ENCODE data around the gene PDE7B. TPM values are rescaled to one million over a fixed set of nuclear protein-coding genes. Genes with fewer than 3 reads are reported as not detected.

Gene PDE7B
- total and polyA plus RNA-seq, 8 donors, result 1.3 to 4.7 (median 3.6) TPM

- H3K27me3 ChIP-seq, result no peaks in the 10 kb centered on the region
- H3K4me3 ChIP-seq, result no peak overlapping the region
- DNase-seq, result no peak
- ATAC-seq, result no peak
- peaks cover 3 to 5% of the 10 kb centered on the region in 2 donors for H3K4me1 ChIP-seq
- intact Hi-C loops (cut with DNase I), result no loop called here
- TF ChIP-seq CTCF (IDR thresholded peaks at IDR 0.05), result no peak
- H3K36me3 ChIP-seq, result no peaks in the 10 kb centered on the region
- H3K27ac ChIP-seq, result no peak overlapping the region
- no peaks in the 10 kb centered on the region for H3K9me3 ChIP-seq
These were observed 199.8 kb downstream of the PDE7B start for GRCh38 chr6:136051140-136051775.

- H3K27ac ChIP-seq, result no peak overlapping the region
These were observed 200.5 kb downstream of the PDE7B start for GRCh38 chr6:136052031-136052430.

GRCh38 chr6:136058852-136059251 is 207.4 kb downstream of the PDE7B start:
- ATAC-seq, result no peak
- Histone ChIP-seq H3K9me3 (no peaks in the 10 kb centered on the region), H3K27ac (no peak overlapping the region), H3K36me3 (no peaks in the 10 kb centered on the region), H3K27me3 (no peaks in the 10 kb centered on the region), H3K4me1 (peaks cover 0 to 3% of the 10 kb centered on the region in 2 donors), H3K4me3 (no peak overlapping the region)
- no peak for TF ChIP-seq CTCF (IDR thresholded peaks at IDR 0.05)
- intact Hi-C loops (cut with DNase I), result no loop called here
- DNase-seq, result no peak

More at GRCh38 chr6:136052031-136052430, 200.5 kb downstream of the PDE7B start:
- ATAC-seq (no peak), DNase-seq (no peak)
- TF ChIP-seq CTCF (IDR thresholded peaks at IDR 0.05), result no peak
- intact Hi-C loops (cut with DNase I), result no loop called here
- no peaks in the 10 kb centered on the region for H3K27me3 ChIP-seq
- H3K4me3 ChIP-seq, result no peak overlapping the region
- H3K9me3 ChIP-seq, result no peaks in the 10 kb centered on the region
- no peaks in the 10 kb centered on the region for H3K36me3 ChIP-seq
- H3K4me1 ChIP-seq, result peaks cover 3 to 5% of the 10 kb centered on the region in 2 donors

GRCh38 chr6:136059308-136059707 is 207.8 kb downstream of the PDE7B start:
- DNase-seq (no peak), ATAC-seq (no peak)
- no peaks in the 10 kb centered on the region for H3K27me3 ChIP-seq
- H3K4me3 ChIP-seq, result no peak overlapping the region
- H3K36me3 ChIP-seq, result no peaks in the 10 kb centered on the region
- intact Hi-C loops (cut with DNase I), result no loop called here
- peaks cover 0 to 3% of the 10 kb centered on the region in 2 donors for H3K4me1 ChIP-seq
- H3K27ac ChIP-seq, result no peak overlapping the region
- TF ChIP-seq CTCF (IDR thresholded peaks at IDR 0.05), result no peak
- no peaks in the 10 kb centered on the region for H3K9me3 ChIP-seq

- intact Hi-C loops (cut with DNase I), result no loop called here
- no peak for TF ChIP-seq CTCF (IDR thresholded peaks at IDR 0.05)
- no peaks in the 10 kb centered on the region for H3K36me3 ChIP-seq
- H3K27me3 ChIP-seq, result no peaks in the 10 kb centered on the region
- H3K9me3 ChIP-seq, result no peaks in the 10 kb centered on the region
- no peak for ATAC-seq
- no peak overlapping the region for H3K27ac ChIP-seq
- H3K4me3 ChIP-seq, result no peak overlapping the region
- H3K4me1 ChIP-seq, result peaks cover 0 to 3% of the 10 kb centered on the region in 2 donors
- DNase-seq, result no peak
These were observed 208.6 kb downstream of the PDE7B start for GRCh38 chr6:136060052-136060451.
